ENCODE measurements around the gene C14orf180. TPM values are rescaled to one million over a fixed set of nuclear protein-coding genes. Genes with fewer than 3 reads are reported as not detected.

Gene C14orf180
- total RNA-seq, 6 experiments from 2014 or later: not detected

DNA sequence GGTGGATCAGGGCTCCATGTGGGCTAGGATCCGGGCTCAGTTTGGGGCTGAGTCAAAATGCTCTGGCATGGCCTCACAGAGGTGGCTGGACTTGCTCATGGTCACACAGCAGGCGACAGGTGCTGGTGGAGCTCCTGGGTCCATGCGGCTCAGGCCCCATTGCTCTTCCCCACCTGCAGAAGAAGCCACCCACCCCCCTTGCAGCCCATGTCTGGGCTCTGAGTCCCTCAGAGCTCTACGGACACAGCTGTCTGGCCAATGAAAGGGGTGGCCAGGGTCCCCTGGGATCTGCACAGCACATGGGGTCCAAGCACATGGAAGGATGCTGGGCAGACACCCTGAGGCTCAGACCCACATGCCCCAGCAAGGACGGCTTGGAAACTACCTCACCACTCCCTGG lies 17.0 kb upstream of the C14orf180 start:
- DNase-seq: no peak
- H3K36me3 Mint-ChIP-seq (ENCODE audit: low read depth): no peaks in the 10 kb centered on the region
- no peaks in the 10 kb centered on the region for H3K9me3 Mint-ChIP-seq
- no peak overlapping the region for H3K4me3 Mint-ChIP-seq
- no peaks in the 10 kb centered on the region for H3K4me1 Mint-ChIP-seq (ENCODE audit: low read depth)
- no peak overlapping the region for H3K27ac Mint-ChIP-seq
- peaks cover 22% of the 10 kb centered on the region for H3K27me3 Mint-ChIP-seq (ENCODE audit: insufficient read depth)
- TF ChIP-seq, protein P1, sequence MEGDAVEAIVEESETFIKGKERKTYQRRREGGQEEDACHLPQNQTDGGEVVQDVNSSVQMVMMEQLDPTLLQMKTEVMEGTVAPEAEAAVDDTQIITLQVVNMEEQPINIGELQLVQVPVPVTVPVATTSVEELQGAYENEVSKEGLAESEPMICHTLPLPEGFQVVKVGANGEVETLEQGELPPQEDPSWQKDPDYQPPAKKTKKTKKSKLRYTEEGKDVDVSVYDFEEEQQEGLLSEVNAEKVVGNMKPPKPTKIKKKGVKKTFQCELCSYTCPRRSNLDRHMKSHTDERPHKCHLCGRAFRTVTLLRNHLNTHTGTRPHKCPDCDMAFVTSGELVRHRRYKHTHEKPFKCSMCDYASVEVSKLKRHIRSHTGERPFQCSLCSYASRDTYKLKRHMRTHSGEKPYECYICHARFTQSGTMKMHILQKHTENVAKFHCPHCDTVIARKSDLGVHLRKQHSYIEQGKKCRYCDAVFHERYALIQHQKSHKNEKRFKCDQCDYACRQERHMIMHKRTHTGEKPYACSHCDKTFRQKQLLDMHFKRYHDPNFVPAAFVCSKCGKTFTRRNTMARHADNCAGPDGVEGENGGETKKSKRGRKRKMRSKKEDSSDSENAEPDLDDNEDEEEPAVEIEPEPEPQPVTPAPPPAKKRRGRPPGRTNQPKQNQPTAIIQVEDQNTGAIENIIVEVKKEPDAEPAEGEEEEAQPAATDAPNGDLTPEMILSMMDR (IDR thresholded peaks at IDR 0.05): no peak

DNA sequence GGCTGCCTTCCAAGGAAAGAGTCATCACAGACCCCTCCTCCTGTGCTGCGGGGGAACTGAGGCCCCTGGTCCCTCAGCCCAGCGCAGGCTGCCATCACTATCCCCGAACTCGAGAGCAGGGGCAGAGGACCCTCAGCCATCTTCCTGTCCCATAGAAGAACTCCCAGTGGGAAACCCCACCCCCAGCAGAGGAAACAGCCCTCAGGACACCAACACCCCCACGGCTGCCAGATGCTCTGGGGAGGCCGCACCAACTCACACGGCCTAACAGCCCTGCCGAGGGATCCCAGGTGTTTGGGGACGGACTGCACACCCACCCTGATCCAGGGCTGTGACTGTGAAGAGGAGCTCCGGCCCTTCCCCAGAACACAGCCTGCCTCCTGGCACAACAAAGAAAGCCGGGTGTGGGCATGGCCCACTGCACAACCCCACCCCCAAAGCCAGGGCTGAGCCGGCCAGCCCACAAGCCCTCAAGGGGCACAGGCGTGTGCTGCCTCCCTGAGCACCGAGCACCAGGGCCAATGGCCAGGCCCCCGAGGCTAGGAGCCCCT lies 16.3 kb upstream of the C14orf180 start:
- Mint-ChIP-seq H3K4me1 (ENCODE audit: low read depth) (no peaks in the 10 kb centered on the region), H3K4me3 (no peak overlapping the region), H3K36me3 (ENCODE audit: low read depth) (no peaks in the 10 kb centered on the region), H3K27me3 (ENCODE audit: insufficient read depth) (peaks cover 19% of the 10 kb centered on the region), H3K27ac (no peak overlapping the region), H3K9me3 (no peaks in the 10 kb centered on the region)
- TF ChIP-seq, protein P1 (IDR thresholded peaks at IDR 0.05): no peak
- DNase-seq: no peak

DNA sequence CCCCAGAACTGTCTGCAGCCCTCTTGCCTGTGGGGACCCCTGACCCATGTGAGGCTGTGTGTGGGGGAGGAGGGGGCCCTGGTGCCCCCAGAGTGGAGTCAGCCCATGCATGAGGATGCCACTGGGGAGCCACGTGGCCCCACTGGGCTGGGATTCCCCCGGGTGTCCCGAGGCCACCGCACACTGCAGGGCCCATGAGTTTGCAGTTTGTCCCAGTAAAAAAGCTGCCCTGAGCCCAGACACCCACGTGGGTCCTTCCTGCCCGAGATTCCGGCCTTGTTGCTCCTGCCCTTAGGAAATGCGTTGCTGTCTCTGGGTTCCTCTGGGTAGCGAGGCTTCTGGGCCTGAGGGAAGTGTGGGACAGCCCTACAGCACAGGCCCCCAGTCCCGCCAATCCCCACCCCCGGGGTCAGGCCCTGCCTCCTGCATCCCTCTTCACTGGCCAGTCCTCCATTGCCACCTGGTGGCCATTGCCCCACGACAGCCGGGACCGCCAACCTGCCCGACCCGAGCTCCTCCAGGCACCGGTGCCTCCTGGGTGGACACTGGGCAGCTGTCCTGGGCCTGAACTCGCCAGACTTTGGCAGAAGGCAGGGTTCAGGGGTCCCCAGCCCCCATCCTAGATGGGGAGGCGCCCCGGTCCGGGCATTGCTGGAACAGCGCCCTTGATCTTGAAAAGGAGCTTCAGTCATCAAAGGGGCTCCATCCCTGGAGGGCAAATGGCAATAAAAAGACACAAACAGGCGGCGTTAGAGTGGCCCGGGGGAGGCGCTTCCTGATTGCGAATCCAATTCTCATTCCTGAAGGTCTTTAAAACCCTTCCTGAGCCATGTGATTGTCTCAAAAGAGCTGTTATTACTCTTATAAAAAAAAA lies 15.6 kb upstream of the C14orf180 start:
- Mint-ChIP-seq H3K27ac (no peak overlapping the region), H3K9me3 (no peaks in the 10 kb centered on the region), H3K4me3 (no peak overlapping the region), H3K4me1 (ENCODE audit: low read depth) (no peaks in the 10 kb centered on the region), H3K27me3 (ENCODE audit: insufficient read depth) (peaks cover 19% of the 10 kb centered on the region), H3K36me3 (ENCODE audit: low read depth) (no peaks in the 10 kb centered on the region)
- peak; percentile 26 for DNase-seq
- TF ChIP-seq, protein P1 (IDR thresholded peaks at IDR 0.05): peak; percentile 88

DNA sequence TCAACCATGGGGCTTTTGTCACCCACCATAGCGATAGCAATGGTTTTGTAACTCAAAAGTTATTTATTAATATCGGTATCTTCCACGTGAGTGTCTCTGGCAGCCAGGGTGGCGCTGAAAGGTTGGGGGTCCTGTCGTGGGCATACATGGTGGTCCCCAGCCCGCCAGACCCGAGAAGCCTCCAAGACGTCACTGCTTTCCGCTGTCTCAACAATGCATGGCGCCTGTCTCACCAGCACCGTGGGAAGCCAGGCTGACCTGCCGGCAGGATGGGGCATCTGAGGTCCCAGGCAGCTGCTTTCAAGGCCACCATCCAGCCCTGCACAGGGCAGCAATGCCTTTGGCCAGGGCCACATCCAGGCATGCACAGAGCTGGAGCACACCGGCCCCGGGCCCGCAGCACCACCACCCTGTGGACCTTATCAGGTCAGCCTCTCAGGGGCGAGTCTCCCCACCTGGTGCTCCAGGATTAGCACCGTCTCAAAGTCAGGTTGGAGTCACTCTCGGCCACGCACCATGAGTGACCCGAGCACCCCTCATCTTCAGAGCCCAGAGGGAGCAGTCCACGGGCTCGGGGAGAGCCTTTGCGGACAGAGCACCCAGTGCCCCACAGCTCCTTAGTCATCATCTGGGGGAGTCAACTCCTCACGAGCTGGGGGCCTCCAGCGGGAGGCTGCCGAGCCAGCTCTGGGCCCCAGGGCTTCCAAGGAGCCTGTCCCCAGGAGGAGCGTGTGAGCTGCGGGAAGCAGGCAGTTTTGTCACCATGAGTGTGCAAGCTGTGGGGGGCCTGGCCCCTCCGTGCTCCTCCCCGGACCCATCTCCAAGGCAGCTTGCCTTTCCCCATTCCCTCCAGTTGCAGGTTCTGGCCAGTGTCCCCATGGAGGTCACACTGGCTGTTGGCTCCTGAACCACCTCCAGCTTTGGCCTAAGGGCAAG lies 14.6 kb upstream of the C14orf180 start:
- no peak for DNase-seq
- Mint-ChIP-seq H3K27me3 (ENCODE audit: insufficient read depth) (peaks cover 12% of the 10 kb centered on the region), H3K27ac (no peak overlapping the region), H3K4me3 (no peak overlapping the region), H3K36me3 (ENCODE audit: low read depth) (no peaks in the 10 kb centered on the region), H3K9me3 (no peaks in the 10 kb centered on the region), H3K4me1 (ENCODE audit: low read depth) (no peaks in the 10 kb centered on the region)
- TF ChIP-seq, protein P1 (IDR thresholded peaks at IDR 0.05): no peak

DNA sequence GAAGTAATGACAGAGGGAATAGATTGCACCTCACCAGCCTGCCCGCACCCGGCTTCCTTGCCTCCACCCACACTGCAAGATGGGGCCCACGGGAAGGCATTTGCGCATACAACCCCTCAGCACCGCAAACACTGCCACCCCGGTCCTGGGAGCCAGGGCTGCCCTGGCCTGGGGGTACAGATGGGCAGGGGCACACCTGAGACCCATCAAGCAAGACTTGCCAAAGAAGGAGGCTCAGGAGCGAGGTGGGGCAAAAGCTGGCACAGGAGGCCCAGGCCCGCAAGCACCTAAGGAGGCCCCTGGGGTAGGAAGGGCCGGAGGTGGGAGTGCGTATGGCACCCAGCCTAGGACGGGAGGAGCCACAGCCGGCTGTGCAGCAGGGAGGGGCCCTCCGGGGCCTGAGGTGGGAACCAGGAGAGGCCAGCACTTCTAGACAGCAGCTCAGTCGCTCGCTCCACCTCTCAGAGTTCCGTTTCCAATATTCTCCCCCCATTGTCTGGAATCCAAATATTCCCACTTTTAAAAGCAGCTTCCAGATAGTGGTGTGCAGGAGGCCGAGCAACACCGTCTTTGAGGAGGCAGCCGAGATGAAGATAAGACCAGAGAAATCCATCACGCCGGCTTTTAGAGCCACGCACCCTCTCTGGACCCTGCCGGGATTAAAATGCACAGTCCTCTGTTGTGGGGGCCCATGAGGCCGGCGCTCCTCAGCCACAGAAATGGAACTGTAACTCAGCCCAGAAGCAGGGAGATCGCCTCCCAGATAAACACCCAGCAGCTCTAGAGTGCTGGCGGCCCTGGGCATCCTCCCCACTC lies 12.2 kb upstream of the C14orf180 start:
- no peaks in the 10 kb centered on the region for H3K9me3 Mint-ChIP-seq
- no peak for DNase-seq
- no peaks in the 10 kb centered on the region for H3K4me1 Mint-ChIP-seq (ENCODE audit: low read depth)
- H3K36me3 Mint-ChIP-seq (ENCODE audit: low read depth): no peaks in the 10 kb centered on the region
- no peak overlapping the region for H3K4me3 Mint-ChIP-seq
- TF ChIP-seq, protein P1 (IDR thresholded peaks at IDR 0.05): no peak
- H3K27ac Mint-ChIP-seq: no peak overlapping the region
- peaks cover 19% of the 10 kb centered on the region for H3K27me3 Mint-ChIP-seq (ENCODE audit: insufficient read depth)
